Transverse colon (tissue), 4 donors: ENCODE results near the gene AKT3.

ENCODE experiments used
- POLR2A ChIP-seq: fragments of 450-650 bp; IDR thresholded peaks from one replicate; pipeline ENCODE4 v1.6.1; 2016; ENCODE audit warnings: antibody characterized with exemption, mild to moderate bottlenecking, moderate library complexity
- POLR2AphosphoS5 ChIP-seq, 3 donors: sonication (generic); formaldehyde crosslinking; IDR thresholded peaks; one replicate each; pipeline ENCODE4 v1.6.1; 2016; ENCODE audit warnings: antibody characterized with exemption in 3 of 3
- TF ChIP-seq, protein P1 (sequence below), 5 experiments: fragments of 200-600 bp in 3 of 5; fragments of 450-650 bp in 2 of 5; sonication (generic) in 3 of 5; IDR thresholded peaks; 1 replicate in 2 of 5; 2 replicates in 3 of 5; pipeline ENCODE4 v1.5.1; 2016 to 2017; ENCODE audit warnings: antibody characterized with exemption in 5 of 5, inconsistent platforms in 3 of 5, mild to moderate bottlenecking in 2 of 5, moderate library complexity in 1 of 5

DNA sequence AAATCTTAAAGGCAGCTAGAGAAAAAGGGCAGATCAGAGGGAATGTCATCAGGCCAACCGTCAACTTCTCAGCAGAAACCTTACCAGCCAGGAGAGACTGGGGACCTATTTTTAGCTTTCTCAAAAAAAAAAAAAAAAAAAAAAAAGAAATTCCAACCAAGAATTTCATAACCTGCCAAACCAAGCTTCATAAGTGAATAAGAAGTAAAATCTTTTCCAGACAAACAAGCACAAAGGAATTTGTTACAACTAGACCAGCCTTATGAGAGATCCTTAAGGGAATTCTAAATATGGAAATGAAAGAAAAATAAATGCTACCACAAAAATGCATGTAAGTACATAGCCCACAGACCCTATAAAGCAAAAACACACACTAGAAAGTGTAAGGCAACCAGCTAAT lies 267.7 kb downstream of the AKT3 start:
- TF ChIP-seq, protein P1, sequence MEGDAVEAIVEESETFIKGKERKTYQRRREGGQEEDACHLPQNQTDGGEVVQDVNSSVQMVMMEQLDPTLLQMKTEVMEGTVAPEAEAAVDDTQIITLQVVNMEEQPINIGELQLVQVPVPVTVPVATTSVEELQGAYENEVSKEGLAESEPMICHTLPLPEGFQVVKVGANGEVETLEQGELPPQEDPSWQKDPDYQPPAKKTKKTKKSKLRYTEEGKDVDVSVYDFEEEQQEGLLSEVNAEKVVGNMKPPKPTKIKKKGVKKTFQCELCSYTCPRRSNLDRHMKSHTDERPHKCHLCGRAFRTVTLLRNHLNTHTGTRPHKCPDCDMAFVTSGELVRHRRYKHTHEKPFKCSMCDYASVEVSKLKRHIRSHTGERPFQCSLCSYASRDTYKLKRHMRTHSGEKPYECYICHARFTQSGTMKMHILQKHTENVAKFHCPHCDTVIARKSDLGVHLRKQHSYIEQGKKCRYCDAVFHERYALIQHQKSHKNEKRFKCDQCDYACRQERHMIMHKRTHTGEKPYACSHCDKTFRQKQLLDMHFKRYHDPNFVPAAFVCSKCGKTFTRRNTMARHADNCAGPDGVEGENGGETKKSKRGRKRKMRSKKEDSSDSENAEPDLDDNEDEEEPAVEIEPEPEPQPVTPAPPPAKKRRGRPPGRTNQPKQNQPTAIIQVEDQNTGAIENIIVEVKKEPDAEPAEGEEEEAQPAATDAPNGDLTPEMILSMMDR (IDR thresholded peaks at IDR 0.05) = no peak
- TF ChIP-seq POLR2AphosphoS5 (IDR thresholded peaks at IDR 0.05) = no peak
- no peak for TF ChIP-seq POLR2A
